ENCODE measurements around the gene MAT2A.
"Not testable (repeated sequence)": the region's sequence is repeated elsewhere in the genome, so short reads cannot be mapped to it uniquely, and the experiment has no call there.

The MAT2A gene

GRCh38 chr2:85584354-85584856, 45.4 kb downstream of the MAT2A start, which contains the start of gene VAMP5:
Gene VAMP5, plus strand, starts transcription at chr2:85584431. Its CDS starts 60 bp downstream, at chr2:85584491.
- DNase-seq = no peak
- no peaks in the 10 kb centered on the region for H3K27me3 Mint-ChIP-seq
- H3K4me3 Mint-ChIP-seq = peak within 1 kb of the TSS; percentile 85
- peaks cover 72% of the 10 kb centered on the region for H3K4me1 Mint-ChIP-seq
- H3K9me3 Mint-ChIP-seq = no peaks in the 10 kb centered on the region
- CTCF ChIA-PET = no interaction called here
- H3K36me3 Mint-ChIP-seq = peaks cover 32% of the 10 kb centered on the region
- H3K27ac Mint-ChIP-seq = peak within 1 kb of the TSS; percentile 93

- H3K4me3 Mint-ChIP-seq = peak overlapping the region; percentile 85
- CTCF ChIA-PET = no interaction called here
- H3K4me1 Mint-ChIP-seq = peaks cover 69% of the 10 kb centered on the region
- peak; percentile 48 for DNase-seq
- no peaks in the 10 kb centered on the region for H3K27me3 Mint-ChIP-seq
- peaks cover 28% of the 10 kb centered on the region for H3K36me3 Mint-ChIP-seq
- H3K9me3 Mint-ChIP-seq = no peaks in the 10 kb centered on the region
- H3K27ac Mint-ChIP-seq = peak overlapping the region; percentile 90
Measured at GRCh38 chr2:85584857-85585780, 46.2 kb downstream of the MAT2A start.

GRCh38 chr2:85585781-85586105, 46.8 kb downstream of the MAT2A start:
- Mint-ChIP-seq H3K27ac (peak overlapping the region; percentile 90), H3K36me3 (peaks cover 25% of the 10 kb centered on the region), H3K9me3 (no peaks in the 10 kb centered on the region), H3K27me3 (no peaks in the 10 kb centered on the region), H3K4me3 (peak overlapping the region; percentile 85), H3K4me1 (peaks cover 70% of the 10 kb centered on the region)
- CTCF ChIA-PET = no interaction called here
- no peak for DNase-seq

GRCh38 chr2:85588236-85588635, 49.3 kb downstream of the MAT2A start:
- no peaks in the 10 kb centered on the region for H3K9me3 Mint-ChIP-seq
- no peaks in the 10 kb centered on the region for H3K27me3 Mint-ChIP-seq
- H3K27ac Mint-ChIP-seq = no peak overlapping the region
- no peak overlapping the region for H3K4me3 Mint-ChIP-seq
- peaks cover 16% of the 10 kb centered on the region for H3K36me3 Mint-ChIP-seq
- CTCF ChIA-PET = no interaction called here
- DNase-seq = no peak
- peaks cover 58% of the 10 kb centered on the region for H3K4me1 Mint-ChIP-seq

- no peak overlapping the region for H3K27ac Mint-ChIP-seq
- no peak overlapping the region for H3K4me3 Mint-ChIP-seq
- peaks cover 57% of the 10 kb centered on the region for H3K4me1 Mint-ChIP-seq
- no peak for DNase-seq
- no peaks in the 10 kb centered on the region for H3K27me3 Mint-ChIP-seq
- H3K9me3 Mint-ChIP-seq = no peaks in the 10 kb centered on the region
- CTCF ChIA-PET = no interaction called here
- peaks cover 12% of the 10 kb centered on the region for H3K36me3 Mint-ChIP-seq
Measured at GRCh38 chr2:85588645-85589044, 49.7 kb downstream of the MAT2A start.

- Mint-ChIP-seq H3K4me1 (peaks cover 56% of the 10 kb centered on the region), H3K27ac (no peak overlapping the region), H3K36me3 (peaks cover 16% of the 10 kb centered on the region), H3K4me3 (no peak overlapping the region), H3K27me3 (no peaks in the 10 kb centered on the region), H3K9me3 (no peaks in the 10 kb centered on the region)
- no peak for DNase-seq
- CTCF ChIA-PET = no interaction called here
Measured at GRCh38 chr2:85589181-85589580, 50.2 kb downstream of the MAT2A start.

GRCh38 chr2:85589982-85590791, 51.2 kb downstream of the MAT2A start:
- Mint-ChIP-seq H3K27ac (no peak overlapping the region), H3K36me3 (peaks cover 13% of the 10 kb centered on the region), H3K9me3 (no peaks in the 10 kb centered on the region), H3K27me3 (no peaks in the 10 kb centered on the region), H3K4me3 (no peak overlapping the region), H3K4me1 (peaks cover 59% of the 10 kb centered on the region)
- no peak for DNase-seq
- CTCF ChIA-PET = no interaction called here

GRCh38 chr2:85590950-85591349, 52.0 kb downstream of the MAT2A start:
- no peak for DNase-seq
- Mint-ChIP-seq H3K36me3 (peaks cover 13% of the 10 kb centered on the region), H3K4me3 (no peak overlapping the region), H3K27me3 (no peaks in the 10 kb centered on the region), H3K4me1 (peaks cover 58% of the 10 kb centered on the region), H3K9me3 (no peaks in the 10 kb centered on the region), H3K27ac (no peak overlapping the region)
- CTCF ChIA-PET = no interaction called here

- no peaks in the 10 kb centered on the region for H3K9me3 Mint-ChIP-seq
- H3K27me3 Mint-ChIP-seq = no peaks in the 10 kb centered on the region
- CTCF ChIA-PET = no interaction called here
- DNase-seq = no peak
- H3K36me3 Mint-ChIP-seq = peaks cover 13% of the 10 kb centered on the region
- peaks cover 57% of the 10 kb centered on the region for H3K4me1 Mint-ChIP-seq
- H3K27ac Mint-ChIP-seq = no peak overlapping the region
- no peak overlapping the region for H3K4me3 Mint-ChIP-seq
Measured at GRCh38 chr2:85591563-85591962, 52.6 kb downstream of the MAT2A start.

- CTCF ChIA-PET = interaction anchor here (1.2 kb wide), 1 partner anchor 40 kb away, joined by 3 read pairs; no protein-coding TSS in a partner anchor
- not testable (repeated sequence) for DNase-seq, H3K27ac Mint-ChIP-seq, H3K4me3 Mint-ChIP-seq, H3K9me3 Mint-ChIP-seq, H3K27me3 Mint-ChIP-seq
- peaks cover 18% of the 10 kb centered on the region for H3K36me3 Mint-ChIP-seq
- peaks cover 63% of the 10 kb centered on the region for H3K4me1 Mint-ChIP-seq
Measured at GRCh38 chr2:85592299-85592698, 53.3 kb downstream of the MAT2A start.

GRCh38 chr2:85593023-85593422, 54.1 kb downstream of the MAT2A start:
- DNase-seq = no peak
- Mint-ChIP-seq H3K4me1 (peaks cover 56% of the 10 kb centered on the region), H3K27me3 (no peaks in the 10 kb centered on the region), H3K27ac (no peak overlapping the region), H3K36me3 (peaks cover 18% of the 10 kb centered on the region), H3K9me3 (no peaks in the 10 kb centered on the region), H3K4me3 (peak overlapping the region; percentile 99)
- CTCF ChIA-PET = interaction anchor here (1.2 kb wide), 1 partner anchor 41 kb away, joined by 3 read pairs; no protein-coding TSS in a partner anchor
